ENCODE measurements around the gene CCS. TPM values are rescaled to one million over a fixed set of nuclear protein-coding genes. Genes with fewer than 3 reads are reported as not detected.
A peak's percentile ranks its signal among the peaks of the same experiment; 100 is the strongest.

Gene CCS
- total RNA-seq, 1 experiment from 2014 or later, result 47.2 TPM

GRCh38 chr11:66545701-66546367, 47.2 kb upstream of the CCS start, which contains the start of gene ZDHHC24:
Gene ZDHHC24 (minus strand): TSS chr11:66546048. CDS start chr11:66546003, 45 bp downstream.
- BruUV-seq (replicated peaks), result no TSS peak
- peak within 1 kb of the TSS; percentile 95 for H3K4me2 ChIP-seq
- no peak for TF ChIP-seq CTCF (conservative IDR thresholded peaks at IDR 0.05)
- no peak for TF ChIP-seq EZH2 (IDR thresholded peaks at IDR 0.05; ENCODE audit: low read depth)
- H3K4me1 ChIP-seq (replicated peaks; ENCODE audit: insufficient read depth), result peaks cover 13% of the 10 kb centered on the region
- H3K27ac ChIP-seq, result no peak within 1 kb of the TSS
- H3K27me3 ChIP-seq (ENCODE audit: insufficient read depth, low read depth), result peaks cover 33% of the 10 kb centered on the region
- intact Hi-C loops (cut with micrococcal nuclease; ENCODE audit: unreplicated experiment), result loop anchor here (2.0 kb wide), 2 partner anchors 23 to 73 kb away; partner anchors contain the start of gene CTSF
- H2AFZ ChIP-seq, result peak within 1 kb of the TSS; percentile 90
- H3K4me3 ChIP-seq, result peak within 1 kb of the TSS; percentile 87
- DNase-seq, result peak; percentile 89 to 98
- H3K36me3 ChIP-seq (ENCODE audit: low read depth), result no peaks in the 10 kb centered on the region
- no peaks in the 10 kb centered on the region for H3K9me2 ChIP-seq (ENCODE audit: insufficient read depth)
- H3K79me2 ChIP-seq (ENCODE audit: low read depth), result no peaks in the 10 kb centered on the region
- CTCF ChIA-PET, result interaction anchor here (0.6 kb wide), 2 partner anchors 79 to 1317 kb away, joined by 3 to 5 read pairs; partner anchors contain the start of gene PELI3
- no peaks in the 10 kb centered on the region for H3K9me3 ChIP-seq (ENCODE audit: insufficient read depth, low read depth)
- H4K20me1 ChIP-seq (ENCODE audit: insufficient read depth), result no peaks in the 10 kb centered on the region
- POLR2A ChIA-PET (ENCODE audit: unreplicated experiment), result interaction anchor here (0.5 to 0.8 kb wide), 5 partner anchors 19 to 228 kb away, joined by 3 to 9 read pairs (median 6); partner anchors contain the start of genes CTSF and RBM14
- peaks cover 14% of the 10 kb centered on the region; the same call in 1 of the 2 replicates for H3F3A ChIP-seq (ENCODE audit: insufficient read depth, low read depth)

GRCh38 chr11:66546368-66546965, 46.5 kb upstream of the CCS start, which contains the start of gene ACTN3:
Gene ACTN3 (plus strand): TSS chr11:66546903. CDS start chr11:66546938, 35 bp downstream.
- intact Hi-C loops (cut with micrococcal nuclease; ENCODE audit: unreplicated experiment), result loop anchor here (2.0 kb wide), 2 partner anchors 22 to 72 kb away; partner anchors contain the start of gene CTSF
- POLR2A ChIA-PET (ENCODE audit: unreplicated experiment), result interaction anchor here (0.5 to 0.8 kb wide), 4 partner anchors 22 to 229 kb away, joined by 3 to 9 read pairs (median 6); partner anchors contain the start of genes CTSF and RBM14
- DNase-seq, result no peak

More at GRCh38 chr11:66546368-66546965, 46.5 kb upstream of the CCS start, which contains the start of gene ACTN3:
- Histone ChIP-seq H3K9me3 (ENCODE audit: insufficient read depth, low read depth) (no peaks in the 10 kb centered on the region), H3K4me1 (replicated peaks; ENCODE audit: insufficient read depth) (peaks cover 13% of the 10 kb centered on the region), H3K79me2 (ENCODE audit: low read depth) (no peaks in the 10 kb centered on the region), H4K20me1 (ENCODE audit: insufficient read depth) (no peaks in the 10 kb centered on the region), H3K27me3 (ENCODE audit: insufficient read depth, low read depth) (peaks cover 33% of the 10 kb centered on the region), H3K4me2 (peak within 1 kb of the TSS; percentile 95), H3K4me3 (peak within 1 kb of the TSS; percentile 87), H3K9me2 (ENCODE audit: insufficient read depth) (no peaks in the 10 kb centered on the region), H2AFZ (peak within 1 kb of the TSS; percentile 90), H3K27ac (no peak within 1 kb of the TSS), H3K36me3 (ENCODE audit: low read depth) (no peaks in the 10 kb centered on the region), H3F3A (ENCODE audit: insufficient read depth, low read depth) (peaks cover 14% of the 10 kb centered on the region; the same call in 1 of the 2 replicates)
- BruUV-seq (replicated peaks), result no TSS peak
- CTCF ChIA-PET, result no interaction called here
- TF ChIP-seq CTCF (conservative IDR thresholded peaks at IDR 0.05) (no peak), EZH2 (IDR thresholded peaks at IDR 0.05; ENCODE audit: low read depth) (no peak)
